ENCODE results near the gene ANXA4. TPM values are rescaled to one million over a fixed set of nuclear protein-coding genes. Genes with fewer than 3 reads are reported as not detected.

Gene ANXA4
- total RNA-seq, 1 donor: 36.9 TPM

- TF ChIP-seq CTCF (IDR thresholded peaks at IDR 0.05; ENCODE audit: insufficient read depth, low read length): no peak
- H3K4me3 ChIP-seq (ENCODE audit: low read depth, low read length): no peak overlapping the region
- no peak for DNase-seq (ENCODE audit: low read depth)
Measured at GRCh38 chr2:69729266-69729665, 12.7 kb upstream of the ANXA4 start.

GRCh38 chr2:69729781-69730180 lies 12.2 kb upstream of the ANXA4 start:
- no peak for DNase-seq (ENCODE audit: low read depth)
- H3K4me3 ChIP-seq (ENCODE audit: low read depth, low read length): no peak overlapping the region
- TF ChIP-seq CTCF (IDR thresholded peaks at IDR 0.05; ENCODE audit: insufficient read depth, low read length): no peak

GRCh38 chr2:69731147-69731970 lies 10.6 kb upstream of the ANXA4 start:
- TF ChIP-seq CTCF (IDR thresholded peaks at IDR 0.05; ENCODE audit: insufficient read depth, low read length): no peak
- DNase-seq (ENCODE audit: low read depth): no peak
- H3K4me3 ChIP-seq (ENCODE audit: low read depth, low read length): no peak overlapping the region

- no peak for TF ChIP-seq CTCF (IDR thresholded peaks at IDR 0.05; ENCODE audit: insufficient read depth, low read length)
- DNase-seq (ENCODE audit: low read depth): no peak
- no peak overlapping the region for H3K4me3 ChIP-seq (ENCODE audit: low read depth, low read length)
Measured at GRCh38 chr2:69733342-69734034, 8.4 kb upstream of the ANXA4 start.

- no peak for TF ChIP-seq CTCF (IDR thresholded peaks at IDR 0.05; ENCODE audit: insufficient read depth, low read length)
- peak; percentile 95 for DNase-seq (ENCODE audit: low read depth)
- no peak overlapping the region for H3K4me3 ChIP-seq (ENCODE audit: low read depth, low read length)
Measured at GRCh38 chr2:69734035-69734611, 7.8 kb upstream of the ANXA4 start.

- H3K4me3 ChIP-seq (ENCODE audit: low read depth, low read length): no peak overlapping the region
- peak; percentile 25 for TF ChIP-seq CTCF (IDR thresholded peaks at IDR 0.05; ENCODE audit: insufficient read depth, low read length)
- DNase-seq (ENCODE audit: low read depth): no peak
Measured at GRCh38 chr2:69734854-69735544, 6.9 kb upstream of the ANXA4 start.

All from fibroblast of the aortic adventitia (primary cell).